ENCODE results near the gene RARRES2.

GRCh38 chr7:150359622-150360362 is 18.4 kb upstream of the RARRES2 start:
- no peak for TF ChIP-seq POLR2A (IDR thresholded peaks at IDR 0.05; ENCODE audit: low read length)
- TF ChIP-seq GATA1 (IDR thresholded peaks at IDR 0.05; ENCODE audit: low read depth, low read length): no peak

All from erythroblast (primary cell).